GM12875 (cell line): Measurements from ENCODE around the gene UNC13D.

Source experiments
- H3K4me3 ChIP-seq: one replicate; pipeline ENCODE4 v1.5.1; 2011; ENCODE audit warnings: low read depth, low read length, control low read depth
- TF ChIP-seq, protein P1 (sequence below): IDR thresholded peaks from 2 replicates; pipeline ENCODE4 v1.5.1; 2011; ENCODE audit warnings: low read depth, mild to moderate bottlenecking, control low read depth, inconsistent platforms, low read length, moderate library complexity, borderline replicate concordance; ENCODE audit not compliant: insufficient read depth

The UNC13D gene

DNA sequence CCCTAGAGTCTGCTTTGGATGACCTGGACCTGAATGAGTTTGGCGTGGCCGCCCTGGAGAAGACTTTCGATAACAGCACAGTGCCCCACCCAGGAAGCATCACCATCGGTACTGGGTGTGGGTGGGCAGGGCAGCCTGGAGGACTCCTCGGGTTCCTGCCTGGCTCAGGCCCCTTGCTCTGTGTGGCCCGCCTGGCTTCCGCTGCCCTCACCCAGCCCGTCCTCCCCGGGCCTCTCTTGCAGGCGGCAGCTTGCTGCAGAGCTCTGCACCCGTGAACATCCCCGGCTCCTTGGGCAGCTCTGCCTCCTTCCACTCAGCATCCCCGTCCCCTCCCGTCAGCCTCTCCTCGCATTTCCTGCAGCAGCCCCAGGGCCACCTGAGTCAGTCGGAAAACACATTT, 24.5 kb downstream of the UNC13D start:
- TF ChIP-seq, protein P1, sequence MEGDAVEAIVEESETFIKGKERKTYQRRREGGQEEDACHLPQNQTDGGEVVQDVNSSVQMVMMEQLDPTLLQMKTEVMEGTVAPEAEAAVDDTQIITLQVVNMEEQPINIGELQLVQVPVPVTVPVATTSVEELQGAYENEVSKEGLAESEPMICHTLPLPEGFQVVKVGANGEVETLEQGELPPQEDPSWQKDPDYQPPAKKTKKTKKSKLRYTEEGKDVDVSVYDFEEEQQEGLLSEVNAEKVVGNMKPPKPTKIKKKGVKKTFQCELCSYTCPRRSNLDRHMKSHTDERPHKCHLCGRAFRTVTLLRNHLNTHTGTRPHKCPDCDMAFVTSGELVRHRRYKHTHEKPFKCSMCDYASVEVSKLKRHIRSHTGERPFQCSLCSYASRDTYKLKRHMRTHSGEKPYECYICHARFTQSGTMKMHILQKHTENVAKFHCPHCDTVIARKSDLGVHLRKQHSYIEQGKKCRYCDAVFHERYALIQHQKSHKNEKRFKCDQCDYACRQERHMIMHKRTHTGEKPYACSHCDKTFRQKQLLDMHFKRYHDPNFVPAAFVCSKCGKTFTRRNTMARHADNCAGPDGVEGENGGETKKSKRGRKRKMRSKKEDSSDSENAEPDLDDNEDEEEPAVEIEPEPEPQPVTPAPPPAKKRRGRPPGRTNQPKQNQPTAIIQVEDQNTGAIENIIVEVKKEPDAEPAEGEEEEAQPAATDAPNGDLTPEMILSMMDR, result no peak
- H3K4me3 ChIP-seq, result no peak overlapping the region

DNA sequence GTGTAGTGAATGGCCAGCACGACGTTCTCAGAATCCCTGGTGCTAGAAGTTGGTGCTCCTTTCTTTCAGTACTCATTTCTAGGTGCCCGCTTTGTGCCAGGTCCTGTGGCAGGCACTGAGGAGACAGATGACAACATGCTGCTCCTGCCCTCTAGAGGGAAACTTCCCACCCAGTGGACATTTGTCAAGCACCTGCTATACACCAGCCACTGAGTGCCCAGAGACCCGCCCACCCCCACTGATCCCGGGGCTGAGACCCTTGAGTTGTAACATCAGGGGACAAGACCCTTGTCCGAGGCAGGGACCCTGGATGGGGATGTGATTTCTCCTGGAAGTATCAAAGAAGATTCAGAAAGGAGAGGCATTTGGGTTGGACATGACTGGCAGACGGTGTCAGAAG, 25.1 kb downstream of the UNC13D start:
- H3K4me3 ChIP-seq, result no peak overlapping the region
- TF ChIP-seq, protein P1, result no peak

DNA sequence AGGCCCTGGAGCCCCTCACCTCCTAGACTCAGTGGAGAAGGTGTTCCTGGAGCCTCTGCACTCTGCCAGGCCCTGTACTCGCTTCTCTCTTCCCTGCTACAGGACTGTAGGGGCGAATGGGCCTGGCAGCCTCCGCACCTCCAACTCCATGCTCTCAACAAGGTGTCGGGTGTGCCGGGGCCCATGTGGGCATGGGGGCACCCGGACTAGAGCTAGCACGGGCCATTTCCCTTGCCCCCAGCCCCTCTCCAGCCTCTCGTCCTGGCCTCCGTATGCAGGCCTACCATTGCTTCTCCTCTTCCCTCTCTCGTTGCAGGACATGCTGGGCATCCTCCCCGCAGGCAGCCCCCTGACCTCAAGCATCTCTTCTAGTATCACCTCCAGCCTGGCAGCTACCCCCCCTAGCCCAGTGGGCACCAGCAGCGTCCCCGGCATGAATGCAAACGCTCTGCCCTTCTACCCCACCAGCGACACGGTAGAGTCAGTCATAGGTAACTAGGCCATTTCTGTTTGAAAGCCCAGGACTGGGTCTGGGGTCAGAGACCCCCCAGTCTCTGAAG, 25.8 kb downstream of the UNC13D start:
- no peak overlapping the region for H3K4me3 ChIP-seq
- TF ChIP-seq, protein P1, result no peak

DNA sequence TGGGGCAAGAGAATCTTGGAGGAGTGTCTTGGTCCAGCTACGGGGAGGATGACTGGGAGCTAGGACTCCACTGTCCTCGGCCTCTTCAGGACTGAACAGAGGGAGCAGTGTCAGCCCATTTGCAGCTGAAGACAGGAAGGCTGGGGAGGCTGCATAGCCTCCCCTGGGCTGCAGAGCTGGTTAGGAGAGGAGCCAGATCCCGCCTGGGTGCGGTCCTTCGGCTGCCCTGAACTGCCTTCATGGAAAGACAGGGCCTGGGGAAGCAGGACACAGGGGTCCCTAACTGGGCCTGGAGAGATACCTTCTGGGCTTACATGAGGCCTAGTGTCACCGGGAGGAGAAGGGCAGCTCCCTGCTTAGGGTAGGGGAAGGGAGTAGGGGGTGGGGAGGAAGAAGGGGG, 26.6 kb downstream of the UNC13D start:
- no peak overlapping the region for H3K4me3 ChIP-seq
- TF ChIP-seq, protein P1, result no peak

DNA sequence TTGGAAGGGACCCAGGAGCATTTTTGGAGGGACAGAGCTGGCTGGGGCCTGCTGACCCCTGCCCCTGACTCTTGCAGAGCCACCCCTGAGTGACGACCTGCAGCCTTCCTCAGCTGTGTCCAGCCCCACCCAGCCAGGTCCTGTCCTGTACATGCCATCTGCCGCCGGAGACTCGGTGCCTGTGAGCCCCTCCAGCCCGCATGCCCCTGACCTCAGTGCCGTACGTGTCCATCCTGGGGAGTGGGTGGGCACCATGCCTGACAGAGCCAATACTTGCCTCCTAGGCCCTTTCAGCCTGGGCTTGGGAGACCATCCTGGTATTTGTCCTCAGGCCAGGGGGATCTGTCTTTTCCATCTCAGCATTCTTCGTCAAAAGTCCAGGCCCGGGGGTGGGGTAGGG, 27.5 kb downstream of the UNC13D start:
- no peak overlapping the region for H3K4me3 ChIP-seq
- TF ChIP-seq, protein P1, result no peak

DNA sequence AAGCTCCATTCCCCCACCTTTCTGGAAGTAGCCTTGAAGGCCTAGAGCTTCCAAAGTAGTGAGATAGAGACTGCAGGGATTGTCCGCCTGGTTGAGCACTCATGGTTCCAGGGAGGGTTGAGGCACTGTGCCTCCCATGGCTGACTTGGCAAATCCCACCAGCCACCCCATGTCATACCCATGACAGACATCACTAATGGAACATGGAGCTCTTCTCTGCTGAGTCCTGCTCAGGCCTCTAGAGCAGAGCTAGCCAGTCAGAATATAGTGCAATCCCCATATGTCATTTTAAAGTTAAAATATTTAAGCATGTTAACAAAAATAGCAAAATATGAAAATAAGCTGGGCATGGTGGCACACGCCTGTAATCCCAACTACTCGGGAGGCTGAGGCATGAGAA, 28.8 kb downstream of the UNC13D start:
- TF ChIP-seq, protein P1, result no peak

DNA sequence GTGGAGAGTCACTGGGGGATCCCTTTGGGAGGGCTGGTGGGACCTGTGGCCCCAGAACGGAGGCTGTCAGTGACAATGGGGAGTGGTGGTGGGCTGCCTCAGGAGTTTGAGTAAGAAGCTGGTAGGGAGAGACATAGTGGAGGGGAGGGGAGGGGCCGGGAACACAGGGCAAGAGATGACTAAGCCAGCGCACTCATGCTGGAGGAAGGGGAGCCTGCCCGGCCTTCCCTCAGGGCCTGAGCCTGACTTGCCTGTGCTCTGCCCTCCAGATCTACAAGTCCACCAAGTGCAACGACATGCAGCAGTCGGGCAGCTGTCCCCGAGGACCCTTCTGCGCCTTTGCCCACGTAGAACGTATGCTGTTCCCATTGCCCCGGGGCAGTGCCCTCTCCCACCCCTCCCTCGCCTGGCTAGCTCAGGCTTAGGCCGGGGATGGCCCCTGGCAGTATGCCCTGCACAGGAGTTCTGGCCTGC, 29.3 kb downstream of the UNC13D start:
- TF ChIP-seq, protein P1, result no peak
- H3K4me3 ChIP-seq, result no peak overlapping the region

More for the DNA sequence above, 28.8 kb downstream of the UNC13D start:
- no peak overlapping the region for H3K4me3 ChIP-seq
